AG04449 (cell line): ENCODE measurements around the gene ANKRD9.

Experiments used
- CTCF ChIA-PET: fragments of 350-600 bp; formaldehyde crosslinking; extraction: SDS; loops from one replicate; lab custom pipeline; 2021; ENCODE audit warnings: antibody characterized with exemption; lab: Yijun Ruan, JAX
- POLR2A ChIA-PET: fragments of 400-600, 350-600 bp; formaldehyde crosslinking; extraction: SDS; loops from one replicate; lab custom pipeline; 2020; ENCODE audit warnings: antibody characterized with exemption, inconsistent platforms; lab: Yijun Ruan, JAX
- DNase-seq: peaks from one replicate; pipeline ENCODE4 v3.0.0-alpha.2; 2010; ENCODE audit warnings: low read depth, low spot score
- H3K4me3 ChIP-seq: 2 replicates; pipeline ENCODE4 v1.5.1; 2011; ENCODE audit warnings: low read depth, mild to moderate bottlenecking, control low read depth, low read length
- CTCF ChIP-seq: IDR thresholded peaks from one replicate; pipeline ENCODE4 v1.5.1; 2011; ENCODE audit warnings: mild to moderate bottlenecking, moderate library complexity, low read length, control low read depth, inconsistent platforms; ENCODE audit not compliant: insufficient read depth; ENCODE audit errors: missing control alignments

Gene ANKRD9

GRCh38 chr14:102491366-102491765 lies 18.2 kb downstream of the ANKRD9 start:
- H3K4me3 ChIP-seq, result no peak overlapping the region
- no peak for DNase-seq
- POLR2A ChIA-PET, result no interaction called here
- CTCF ChIA-PET, result interaction anchor here (0.6 to 1.6 kb wide), 3 partner anchors 11 to 53 kb away, joined by 3 to 5 read pairs (median 3); no protein-coding TSS in a partner anchor
- no peak for TF ChIP-seq CTCF

- POLR2A ChIA-PET, result no interaction called here
- CTCF ChIA-PET, result interaction anchor here (0.6 kb wide), 1 partner anchor 10 kb away, joined by 3 read pairs; no protein-coding TSS in a partner anchor
- DNase-seq, result no peak
- no peak overlapping the region for H3K4me3 ChIP-seq
- no peak for TF ChIP-seq CTCF
These were observed 19.1 kb downstream of the ANKRD9 start for GRCh38 chr14:102490456-102490855.

- H3K4me3 ChIP-seq, result no peak overlapping the region
- POLR2A ChIA-PET, result no interaction called here
- no peak for DNase-seq
- CTCF ChIA-PET, result interaction anchor here (1.8 kb wide), 2 partner anchors 49 to 51 kb away, joined by 6 read pairs; no protein-coding TSS in a partner anchor
- TF ChIP-seq CTCF, result no peak
These were observed 22.4 kb downstream of the ANKRD9 start for GRCh38 chr14:102487204-102487577.

- no peak for TF ChIP-seq CTCF
- CTCF ChIA-PET, result interaction anchor here (1.2 to 1.8 kb wide), 3 partner anchors 38 to 50 kb away, joined by 3 to 6 read pairs (median 6); no protein-coding TSS in a partner anchor
- POLR2A ChIA-PET, result no interaction called here
These were observed 22.9 kb downstream of the ANKRD9 start for GRCh38 chr14:102486513-102487203.

GRCh38 chr14:102485693-102486512 lies 23.7 kb downstream of the ANKRD9 start:
- DNase-seq, result no peak
- TF ChIP-seq CTCF, result no peak
- H3K4me3 ChIP-seq, result no peak overlapping the region
- POLR2A ChIA-PET, result no interaction called here
- CTCF ChIA-PET, result interaction anchor here (1.1 to 1.8 kb wide), 5 partner anchors 33 to 49 kb away, joined by 3 to 6 read pairs (median 3); no protein-coding TSS in a partner anchor

More at GRCh38 chr14:102486513-102487203, 22.9 kb downstream of the ANKRD9 start:
- H3K4me3 ChIP-seq, result no peak overlapping the region
- no peak for DNase-seq

GRCh38 chr14:102484316-102484715 lies 25.3 kb downstream of the ANKRD9 start:
- ChIA-PET CTCF (no interaction called here), POLR2A (no interaction called here)
- no peak overlapping the region for H3K4me3 ChIP-seq
- TF ChIP-seq CTCF, result no peak
- no peak for DNase-seq
